Nephron progenitor cell (in vitro differentiated cells): ENCODE measurements around the gene PGLYRP1.

Experiments used
- DNase-seq: peaks from one replicate; pipeline ENCODE4 v3.0.0; 2021
- H3K27ac Mint-ChIP-seq: 2 replicates; pipeline ENCODE4 v1.8.0; 2021; ENCODE audit warnings: mild to moderate bottlenecking, moderate library complexity, mixed read lengths
- H3K27me3 Mint-ChIP-seq: 2 replicates; pipeline ENCODE4 v1.8.0; 2021; ENCODE audit warnings: mild to moderate bottlenecking, low read depth, mixed read lengths; ENCODE audit not compliant: poor library complexity
- H3K36me3 Mint-ChIP-seq: 2 replicates; pipeline ENCODE4 v1.8.0; 2021; ENCODE audit warnings: low read depth, mixed read lengths
- H3K4me1 Mint-ChIP-seq: 2 replicates; pipeline ENCODE4 v1.8.0; 2021; ENCODE audit warnings: mixed read lengths
- H3K4me3 Mint-ChIP-seq: 2 replicates; pipeline ENCODE4 v1.8.0; 2021; ENCODE audit warnings: mild to moderate bottlenecking, moderate library complexity, mixed read lengths
- H3K9me3 Mint-ChIP-seq: 2 replicates; pipeline ENCODE4 v1.8.0; 2021; ENCODE audit warnings: mild to moderate bottlenecking, moderate library complexity, mixed read lengths
- TF ChIP-seq, protein P1 (sequence below): fragments of 200-600 bp; sonication (generic); IDR thresholded peaks from 2 replicates; pipeline ENCODE4 v1.5.0; 2021; ENCODE audit warnings: antibody characterized with exemption

The PGLYRP1 gene

DNA sequence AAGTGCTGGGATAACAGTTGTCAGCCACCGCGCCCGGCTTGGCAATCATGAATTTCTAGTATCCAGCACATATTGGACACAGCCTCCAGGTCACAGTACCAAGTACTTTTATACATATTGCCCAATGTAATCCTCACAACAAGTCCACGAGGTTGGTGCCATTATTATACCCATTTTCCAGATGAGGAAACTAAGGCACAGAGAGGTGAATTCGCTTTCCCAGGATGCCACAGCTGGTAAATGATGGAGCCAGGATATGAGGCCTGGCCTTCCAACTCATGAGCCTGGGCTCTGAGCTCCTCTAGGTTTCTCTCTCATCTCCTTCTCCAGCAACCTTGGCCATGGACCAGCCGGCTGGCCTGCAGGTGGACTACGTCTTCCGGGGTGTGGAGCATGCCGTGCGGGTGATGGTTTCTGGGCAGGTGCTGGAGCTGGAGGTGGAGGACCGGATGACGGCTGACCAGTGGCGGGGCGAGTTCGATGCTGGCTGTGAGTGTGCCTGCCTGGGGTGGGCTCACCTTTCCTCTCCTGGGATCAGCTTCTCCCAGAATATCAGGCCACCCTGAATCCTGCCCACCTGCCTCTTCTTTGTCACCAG is 20.1 kb downstream of the PGLYRP1 start:
- H3K27me3 Mint-ChIP-seq: peaks cover 35% of the 10 kb centered on the region
- H3K27ac Mint-ChIP-seq: no peak overlapping the region
- no peaks in the 10 kb centered on the region for H3K9me3 Mint-ChIP-seq
- peaks cover 23% of the 10 kb centered on the region for H3K36me3 Mint-ChIP-seq
- TF ChIP-seq, protein P1, sequence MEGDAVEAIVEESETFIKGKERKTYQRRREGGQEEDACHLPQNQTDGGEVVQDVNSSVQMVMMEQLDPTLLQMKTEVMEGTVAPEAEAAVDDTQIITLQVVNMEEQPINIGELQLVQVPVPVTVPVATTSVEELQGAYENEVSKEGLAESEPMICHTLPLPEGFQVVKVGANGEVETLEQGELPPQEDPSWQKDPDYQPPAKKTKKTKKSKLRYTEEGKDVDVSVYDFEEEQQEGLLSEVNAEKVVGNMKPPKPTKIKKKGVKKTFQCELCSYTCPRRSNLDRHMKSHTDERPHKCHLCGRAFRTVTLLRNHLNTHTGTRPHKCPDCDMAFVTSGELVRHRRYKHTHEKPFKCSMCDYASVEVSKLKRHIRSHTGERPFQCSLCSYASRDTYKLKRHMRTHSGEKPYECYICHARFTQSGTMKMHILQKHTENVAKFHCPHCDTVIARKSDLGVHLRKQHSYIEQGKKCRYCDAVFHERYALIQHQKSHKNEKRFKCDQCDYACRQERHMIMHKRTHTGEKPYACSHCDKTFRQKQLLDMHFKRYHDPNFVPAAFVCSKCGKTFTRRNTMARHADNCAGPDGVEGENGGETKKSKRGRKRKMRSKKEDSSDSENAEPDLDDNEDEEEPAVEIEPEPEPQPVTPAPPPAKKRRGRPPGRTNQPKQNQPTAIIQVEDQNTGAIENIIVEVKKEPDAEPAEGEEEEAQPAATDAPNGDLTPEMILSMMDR: no peak
- H3K4me1 Mint-ChIP-seq: peaks cover 25% of the 10 kb centered on the region
- H3K4me3 Mint-ChIP-seq: no peak overlapping the region
- DNase-seq: no peak

DNA sequence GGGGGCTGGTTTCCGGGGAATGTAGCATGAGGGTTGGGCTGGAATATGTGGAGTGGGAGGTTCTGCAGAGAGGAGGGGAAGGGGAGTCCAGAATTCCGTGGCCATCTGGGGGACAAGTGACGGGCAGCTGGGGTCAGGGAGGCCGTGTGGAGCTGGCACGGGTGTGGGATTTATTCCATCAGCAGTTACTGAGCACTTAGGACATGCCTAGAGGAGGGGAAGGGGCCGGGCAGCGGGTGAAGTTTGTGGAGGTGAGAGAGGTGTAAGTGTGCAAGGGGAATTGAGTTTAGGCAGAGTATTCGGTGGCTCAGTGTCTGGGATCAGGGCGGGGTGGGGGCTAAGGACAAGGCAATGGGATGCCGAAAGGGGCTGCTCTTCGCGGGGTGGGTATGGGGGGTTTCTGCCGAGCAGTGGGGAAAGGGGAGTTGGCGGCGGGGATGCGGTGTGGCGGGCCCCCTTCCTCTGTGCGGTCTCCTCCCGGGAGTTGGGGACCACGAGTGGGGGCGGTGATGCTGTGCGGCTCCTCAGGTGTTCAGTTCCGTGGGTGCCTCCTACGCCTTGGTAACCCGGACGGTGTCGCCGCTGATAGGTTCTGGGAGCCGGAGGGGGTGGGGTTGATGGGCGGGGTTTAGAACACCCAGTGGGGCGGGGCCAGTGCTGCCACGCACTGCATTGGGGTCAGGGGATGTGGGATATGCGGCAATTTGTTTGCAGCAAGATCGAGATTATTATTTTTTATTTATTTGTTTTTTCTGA is 22.2 kb downstream of the PGLYRP1 start:
- peak; percentile 52 for DNase-seq
- peaks cover 35% of the 10 kb centered on the region for H3K27me3 Mint-ChIP-seq
- TF ChIP-seq, protein P1: no peak
- peaks cover 25% of the 10 kb centered on the region for H3K4me1 Mint-ChIP-seq
- H3K4me3 Mint-ChIP-seq: peak overlapping the region; percentile 78
- H3K9me3 Mint-ChIP-seq: no peaks in the 10 kb centered on the region
- H3K36me3 Mint-ChIP-seq: peaks cover 11% of the 10 kb centered on the region
- no peak overlapping the region for H3K27ac Mint-ChIP-seq

DNA sequence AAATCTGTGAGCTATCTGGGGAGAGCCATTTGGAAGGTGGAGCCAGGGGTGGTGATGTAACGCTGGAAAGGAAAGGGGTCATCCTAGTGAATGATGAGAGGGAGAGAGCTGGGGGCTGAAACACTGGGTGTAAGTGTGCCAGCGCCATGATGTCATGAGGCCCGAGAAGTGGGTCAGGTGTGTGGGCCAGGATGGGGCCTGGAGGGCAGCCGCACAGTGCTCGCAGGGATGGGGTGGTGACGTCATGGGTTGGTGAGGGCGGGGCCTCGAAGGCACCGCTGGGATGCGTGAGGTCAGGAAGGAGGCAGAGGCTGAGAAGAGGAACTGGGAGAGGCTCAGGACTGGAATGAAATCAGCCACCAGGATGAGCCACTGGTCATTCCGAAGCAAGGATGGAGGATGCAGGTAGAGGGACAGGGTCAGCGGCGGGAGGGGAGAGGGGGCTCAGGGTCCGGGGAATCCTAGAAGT is 23.2 kb downstream of the PGLYRP1 start:
- Mint-ChIP-seq H3K4me1 (peaks cover 25% of the 10 kb centered on the region), H3K9me3 (no peaks in the 10 kb centered on the region), H3K4me3 (peak overlapping the region; percentile 78), H3K36me3 (peaks cover 11% of the 10 kb centered on the region), H3K27me3 (peaks cover 35% of the 10 kb centered on the region), H3K27ac (no peak overlapping the region)
- DNase-seq: peak; percentile 63
- TF ChIP-seq, protein P1: no peak

DNA sequence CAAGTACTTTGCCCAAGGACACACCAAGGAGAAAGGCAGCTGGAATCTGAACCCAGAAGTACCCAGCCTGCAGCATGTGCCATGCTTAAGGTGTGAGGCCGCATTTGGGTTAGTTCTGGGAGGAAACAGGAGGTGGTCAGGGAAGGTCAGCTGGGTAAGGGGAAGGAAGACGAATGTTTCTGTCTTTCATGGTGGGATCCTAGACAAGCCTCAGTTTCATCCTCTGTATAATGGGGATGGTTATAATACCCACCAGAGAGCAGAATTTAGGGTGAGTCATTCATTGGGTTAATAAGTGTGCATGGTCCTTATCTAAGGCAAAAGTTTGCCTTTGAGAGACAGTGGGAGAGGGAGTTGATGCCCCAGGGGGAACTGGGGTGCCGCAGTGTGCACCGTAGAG is 24.0 kb downstream of the PGLYRP1 start:
- H3K36me3 Mint-ChIP-seq: peaks cover 11% of the 10 kb centered on the region
- H3K27ac Mint-ChIP-seq: no peak overlapping the region
- DNase-seq: no peak
- TF ChIP-seq, protein P1: no peak
- peaks cover 35% of the 10 kb centered on the region for H3K27me3 Mint-ChIP-seq
- no peaks in the 10 kb centered on the region for H3K9me3 Mint-ChIP-seq
- H3K4me1 Mint-ChIP-seq: peaks cover 25% of the 10 kb centered on the region
- H3K4me3 Mint-ChIP-seq: peak overlapping the region; percentile 78

DNA sequence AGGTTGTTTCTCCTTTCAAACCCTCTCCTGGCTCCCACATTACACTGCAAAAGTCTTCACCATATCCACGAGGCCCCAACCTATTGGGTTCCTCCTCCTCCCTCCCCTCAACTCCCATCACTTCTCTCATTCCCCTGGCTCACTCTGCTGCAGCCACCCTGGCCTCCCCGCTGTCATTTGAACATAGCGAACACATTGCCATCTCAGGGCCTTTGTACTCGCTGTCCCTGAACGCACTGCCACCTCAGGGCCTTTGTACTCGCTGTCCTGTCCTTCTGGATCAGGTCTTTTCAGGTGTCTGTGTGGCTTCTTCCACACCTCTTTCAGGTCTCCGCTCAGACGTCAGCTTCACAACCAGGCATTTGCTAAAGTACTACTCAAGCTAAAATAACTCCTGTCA is 25.9 kb downstream of the PGLYRP1 start:
- H3K4me3 Mint-ChIP-seq: no peak overlapping the region

More for the DNA sequence above, 25.9 kb downstream of the PGLYRP1 start:
- peaks cover 35% of the 10 kb centered on the region for H3K27me3 Mint-ChIP-seq
- TF ChIP-seq, protein P1: no peak
- H3K27ac Mint-ChIP-seq: no peak overlapping the region
- DNase-seq: no peak
- H3K4me1 Mint-ChIP-seq: peaks cover 25% of the 10 kb centered on the region
- no peaks in the 10 kb centered on the region for H3K9me3 Mint-ChIP-seq
- H3K36me3 Mint-ChIP-seq: peaks cover 6% of the 10 kb centered on the region
